ENCODE results near the gene DLEC1. TPM values are rescaled to one million over a fixed set of nuclear protein-coding genes. Genes with fewer than 3 reads are reported as not detected.

The DLEC1 gene
- total and polyA plus RNA-seq, 2 donors (not counting 1 experiment from before 2014, with no cell fraction given): under 0.01 to 0.02 TPM

- H3K4me3 ChIP-seq (replicated peaks in 1 of 4; ENCODE audit: control extremely low read depth in 1 of 4, insufficient read depth in 1 of 4, low read depth in 3 of 4, low read length in 4 of 4): peak overlapping the region; percentile 23 to 83 (median 59)
- H3K36me3 ChIP-seq (ENCODE audit: control insufficient read depth, insufficient read depth, low read length): no peaks in the 10 kb centered on the region
- peak; percentile 79 to 83 for DNase-seq (ENCODE audit: low read depth in 2 of 2)
- peak overlapping the region; percentile 62 for H3K9ac ChIP-seq (ENCODE audit: insufficient read depth, low read length)
- H3K27ac ChIP-seq (ENCODE audit: insufficient read depth, low read length): peak overlapping the region; percentile 59
- H2AFZ ChIP-seq (ENCODE audit: low read length): peak overlapping the region; percentile 85
- H4K20me1 ChIP-seq (ENCODE audit: control insufficient read depth, extremely low read depth, insufficient read depth, low read length): no peaks in the 10 kb centered on the region
- H3K9me3 ChIP-seq (ENCODE audit: control insufficient read depth, insufficient read depth, low read depth, low read length): no peaks in the 10 kb centered on the region
- H3K4me2 ChIP-seq (ENCODE audit: extremely low read depth, insufficient read depth, low read length): peak overlapping the region; percentile 88
- peaks cover 9% of the 10 kb centered on the region for H3K4me1 ChIP-seq (ENCODE audit: control insufficient read depth, extremely low read depth, insufficient read depth, low read length)
- no peak for TF ChIP-seq EZH2 (IDR thresholded peaks at IDR 0.05; ENCODE audit: low read length, missing control alignments)
- peak in 1 of 2 donors; percentile 3 for TF ChIP-seq CTCF (conservative IDR thresholded peaks at IDR 0.05 in 1 of 2, IDR thresholded peaks at IDR 0.05 in 1 of 2; ENCODE audit: low read depth in 1 of 2, low read length in 2 of 2)
- H3K79me2 ChIP-seq (ENCODE audit: control insufficient read depth, insufficient read depth, low read length): no peaks in the 10 kb centered on the region
- no peaks in the 10 kb centered on the region for H3K27me3 ChIP-seq (ENCODE audit: control insufficient read depth, insufficient read depth, low read length)
These were observed 45.0 kb upstream of the DLEC1 start for GRCh38 chr3:37993820-37994638.

DNA sequence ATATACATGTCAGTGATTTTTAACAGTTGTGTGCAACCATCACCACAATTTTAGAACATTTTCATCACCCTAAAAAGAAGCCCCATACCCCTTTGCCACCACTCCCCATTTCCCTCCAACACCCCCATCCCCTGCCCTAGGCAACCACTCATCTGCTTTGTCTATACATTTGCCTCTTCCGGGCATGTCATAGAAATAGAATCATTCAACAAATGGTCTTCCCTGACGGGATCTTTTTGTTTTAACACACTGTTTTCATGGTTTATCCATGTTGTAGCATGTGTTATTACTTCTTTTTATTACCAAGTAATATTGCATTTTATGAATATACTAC, 44.4 kb upstream of the DLEC1 start:
- peaks cover 9% of the 10 kb centered on the region for H3K4me1 ChIP-seq (ENCODE audit: control insufficient read depth, extremely low read depth, insufficient read depth, low read length)
- H3K9me3 ChIP-seq (ENCODE audit: control insufficient read depth, insufficient read depth, low read depth, low read length): no peaks in the 10 kb centered on the region
- no peak for DNase-seq (ENCODE audit: low read depth in 2 of 2)

More for the DNA sequence above, 44.4 kb upstream of the DLEC1 start:
- peak overlapping the region; percentile 88 for H3K4me2 ChIP-seq (ENCODE audit: extremely low read depth, insufficient read depth, low read length)
- H3K9ac ChIP-seq (ENCODE audit: insufficient read depth, low read length): no peak overlapping the region
- peak overlapping the region; percentile 23 to 83 (median 59) for H3K4me3 ChIP-seq (replicated peaks in 1 of 4; ENCODE audit: control extremely low read depth in 1 of 4, insufficient read depth in 1 of 4, low read depth in 3 of 4, low read length in 4 of 4)
- no peaks in the 10 kb centered on the region for H4K20me1 ChIP-seq (ENCODE audit: control insufficient read depth, extremely low read depth, insufficient read depth, low read length)
- no peaks in the 10 kb centered on the region for H3K79me2 ChIP-seq (ENCODE audit: control insufficient read depth, insufficient read depth, low read length)
- H3K27me3 ChIP-seq (ENCODE audit: control insufficient read depth, insufficient read depth, low read length): no peaks in the 10 kb centered on the region
- H3K27ac ChIP-seq (ENCODE audit: insufficient read depth, low read length): peak overlapping the region; percentile 59
- H3K36me3 ChIP-seq (ENCODE audit: control insufficient read depth, insufficient read depth, low read length): peaks cover 2% of the 10 kb centered on the region
- peak overlapping the region; percentile 85 for H2AFZ ChIP-seq (ENCODE audit: low read length)
- TF ChIP-seq EZH2 (IDR thresholded peaks at IDR 0.05; ENCODE audit: low read length, missing control alignments) (no peak), CTCF (conservative IDR thresholded peaks at IDR 0.05 in 1 of 2, IDR thresholded peaks at IDR 0.05 in 1 of 2; ENCODE audit: low read depth in 1 of 2, low read length in 2 of 2) (no peak)
